Activated T-helper 9 cell treated with anti-CD3 and anti-CD28 coated beads, Interleukin-2, amount 50 U/mL, for 16 hours (primary cell): ENCODE results near the gene RNF20.
A peak's percentile ranks its signal among the peaks of the same experiment; 100 is the strongest.
"Not testable (repeated sequence)": the region's sequence is repeated elsewhere in the genome, so short reads cannot be mapped to it uniquely, and the experiment has no call there.

Experiments used
- DNase-seq: peaks from one replicate; pipeline ENCODE4 v3.0.0-alpha.2; 2020; ENCODE audit warnings: low read depth

The RNF20 gene, protein sequence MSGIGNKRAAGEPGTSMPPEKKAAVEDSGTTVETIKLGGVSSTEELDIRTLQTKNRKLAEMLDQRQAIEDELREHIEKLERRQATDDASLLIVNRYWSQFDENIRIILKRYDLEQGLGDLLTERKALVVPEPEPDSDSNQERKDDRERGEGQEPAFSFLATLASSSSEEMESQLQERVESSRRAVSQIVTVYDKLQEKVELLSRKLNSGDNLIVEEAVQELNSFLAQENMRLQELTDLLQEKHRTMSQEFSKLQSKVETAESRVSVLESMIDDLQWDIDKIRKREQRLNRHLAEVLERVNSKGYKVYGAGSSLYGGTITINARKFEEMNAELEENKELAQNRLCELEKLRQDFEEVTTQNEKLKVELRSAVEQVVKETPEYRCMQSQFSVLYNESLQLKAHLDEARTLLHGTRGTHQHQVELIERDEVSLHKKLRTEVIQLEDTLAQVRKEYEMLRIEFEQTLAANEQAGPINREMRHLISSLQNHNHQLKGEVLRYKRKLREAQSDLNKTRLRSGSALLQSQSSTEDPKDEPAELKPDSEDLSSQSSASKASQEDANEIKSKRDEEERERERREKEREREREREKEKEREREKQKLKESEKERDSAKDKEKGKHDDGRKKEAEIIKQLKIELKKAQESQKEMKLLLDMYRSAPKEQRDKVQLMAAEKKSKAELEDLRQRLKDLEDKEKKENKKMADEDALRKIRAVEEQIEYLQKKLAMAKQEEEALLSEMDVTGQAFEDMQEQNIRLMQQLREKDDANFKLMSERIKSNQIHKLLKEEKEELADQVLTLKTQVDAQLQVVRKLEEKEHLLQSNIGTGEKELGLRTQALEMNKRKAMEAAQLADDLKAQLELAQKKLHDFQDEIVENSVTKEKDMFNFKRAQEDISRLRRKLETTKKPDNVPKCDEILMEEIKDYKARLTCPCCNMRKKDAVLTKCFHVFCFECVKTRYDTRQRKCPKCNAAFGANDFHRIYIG

GRCh38 chr9:101533334-101534204, at the start of gene RNF20:
TSS of gene RNF20 (plus strand) at chr9:101533853. CDS start at chr9:101535424, 1,571 bp downstream.
- DNase-seq = peak; percentile 99

DNA sequence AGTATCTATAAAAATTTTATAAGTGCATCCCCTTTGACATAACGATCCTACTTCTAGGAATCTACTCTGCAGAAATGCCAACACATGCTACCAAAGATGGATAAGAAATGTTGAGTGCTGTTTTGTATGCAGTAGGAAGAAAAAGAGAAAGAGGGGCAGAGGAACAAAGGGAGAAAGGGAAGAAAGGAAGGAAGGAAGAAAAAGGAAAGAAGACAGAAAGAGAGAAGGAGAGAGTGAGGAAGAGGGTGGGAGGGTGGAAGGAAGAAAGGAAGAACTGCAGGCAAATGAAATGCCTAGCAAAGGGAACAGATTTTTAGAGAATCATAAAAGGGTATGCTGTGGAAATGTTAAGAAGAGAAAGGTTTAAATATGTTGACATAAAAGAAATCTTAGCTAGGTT, 49.6 kb upstream of the RNF20 start:
- no peak for DNase-seq

- DNase-seq = no peak
Measured at GRCh38 chr9:101485924-101486692, 47.5 kb upstream of the RNF20 start.

- no peak for DNase-seq
Measured at GRCh38 chr9:101486693-101487442, 46.8 kb upstream of the RNF20 start.

DNA sequence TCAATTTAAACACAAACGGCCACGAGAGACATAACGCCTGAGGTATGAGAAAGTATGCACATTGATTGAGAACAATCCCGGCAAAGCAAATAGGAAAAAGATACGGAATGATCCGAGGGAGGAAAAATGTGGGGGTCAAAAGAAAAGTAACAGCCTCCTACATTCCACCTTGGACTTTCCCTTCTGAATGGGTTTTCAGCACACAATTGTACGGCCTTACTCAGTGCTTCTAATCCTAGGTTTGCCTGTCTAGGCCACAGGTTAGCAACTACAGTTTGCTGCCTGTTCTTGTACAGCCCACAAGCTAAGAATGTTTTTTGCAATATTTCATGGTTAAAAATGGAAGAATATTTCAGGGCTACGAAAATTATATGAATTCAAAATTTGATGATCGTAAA, 46.2 kb upstream of the RNF20 start:
- no peak for DNase-seq

GRCh38 chr9:101495810-101496209, 37.8 kb upstream of the RNF20 start:
- no peak for DNase-seq

DNA sequence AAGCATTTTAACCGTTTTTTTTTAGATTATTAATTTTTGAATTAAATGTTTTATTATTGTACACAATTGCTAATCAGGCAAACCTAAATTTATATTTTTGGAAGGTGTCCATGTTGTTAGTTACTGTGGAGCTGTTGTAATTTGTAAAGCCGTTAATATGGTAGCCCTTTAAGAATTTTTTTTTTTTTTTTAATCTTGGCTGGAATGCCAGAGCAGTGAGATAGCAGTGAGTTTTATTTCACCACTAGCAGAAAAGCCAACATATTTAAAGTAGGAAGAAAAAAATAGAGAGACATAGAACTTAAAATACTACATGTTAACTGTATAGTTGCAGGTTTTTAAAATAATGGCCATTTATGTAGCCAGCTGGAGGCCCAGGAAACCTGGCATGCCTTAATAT, 35.3 kb upstream of the RNF20 start:
- DNase-seq = no peak

DNA sequence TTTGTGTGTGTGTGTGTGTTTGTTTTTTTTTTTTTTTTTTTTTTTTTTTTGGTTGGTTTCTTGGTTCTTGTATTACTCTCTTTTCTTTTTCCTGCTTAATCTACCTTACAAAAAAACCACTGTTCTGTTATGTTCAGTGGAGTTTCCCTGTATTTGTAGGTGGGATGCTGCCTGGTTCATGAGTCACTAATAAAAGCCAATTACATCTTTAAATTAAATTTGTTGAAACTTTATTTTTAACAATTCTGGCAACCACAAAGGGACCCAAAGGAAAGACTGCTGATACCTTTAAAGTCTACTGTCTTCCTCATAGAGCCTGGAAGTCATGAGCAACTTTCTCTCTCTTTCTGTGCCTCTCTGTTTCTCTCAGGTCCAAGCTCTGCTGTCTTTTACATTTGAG, 29.5 kb upstream of the RNF20 start:
- DNase-seq = no peak

DNA sequence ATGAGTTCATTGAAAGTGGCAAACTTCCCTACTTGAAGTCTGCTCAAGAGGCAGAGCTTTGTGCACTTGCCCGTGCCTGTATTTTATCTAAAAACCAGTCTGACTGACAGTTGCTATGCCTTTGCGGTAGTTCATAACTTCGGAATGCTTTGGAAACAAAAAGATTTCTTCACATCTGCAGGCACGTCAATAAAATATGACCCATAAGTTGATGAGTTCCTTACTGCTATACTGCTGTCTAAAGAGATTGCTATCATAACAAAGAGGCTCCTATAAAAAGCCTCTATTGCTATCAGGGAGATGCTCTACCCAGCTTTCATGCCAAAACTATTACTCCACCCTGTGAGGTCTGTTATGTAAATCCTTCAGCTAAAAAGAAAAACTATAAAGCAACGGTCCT, 25.4 kb upstream of the RNF20 start:
- DNase-seq = no peak

- DNase-seq = no peak
Measured at GRCh38 chr9:101509572-101509971, 24.1 kb upstream of the RNF20 start.

DNA sequence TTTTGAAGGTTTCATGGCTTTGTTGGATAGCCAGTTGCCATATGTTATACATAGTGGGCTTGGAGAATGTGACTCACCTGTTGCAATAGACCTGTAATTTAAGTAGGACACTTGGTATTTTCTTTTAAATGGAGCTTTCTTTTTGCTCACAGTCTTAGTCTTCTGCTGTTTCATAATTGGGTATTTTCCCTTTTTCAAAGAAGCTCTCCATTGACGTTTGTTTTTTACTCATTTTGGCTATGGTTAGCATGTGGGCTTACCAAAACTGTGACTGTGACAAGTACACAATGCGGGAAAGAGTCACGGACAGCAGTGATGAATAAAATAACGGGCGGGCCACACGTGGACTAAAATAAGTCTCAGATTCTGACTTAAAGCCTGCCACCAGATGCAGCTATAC, 23.2 kb upstream of the RNF20 start:
- DNase-seq = no peak

- DNase-seq = no peak
Measured at GRCh38 chr9:101511009-101511408, 22.6 kb upstream of the RNF20 start.

- DNase-seq = no peak
Measured at GRCh38 chr9:101512116-101512515, 21.5 kb upstream of the RNF20 start.

- no peak for DNase-seq
Measured at GRCh38 chr9:101513351-101513750, 20.3 kb upstream of the RNF20 start.

- DNase-seq = no peak
Measured at GRCh38 chr9:101514071-101514470, 19.6 kb upstream of the RNF20 start.

- no peak for DNase-seq
Measured at GRCh38 chr9:101516655-101517054, 17.0 kb upstream of the RNF20 start.

GRCh38 chr9:101518489-101518888, 15.2 kb upstream of the RNF20 start:
- not testable (repeated sequence) for DNase-seq

- no peak for DNase-seq
Measured at GRCh38 chr9:101524371-101524770, 9.3 kb upstream of the RNF20 start.

DNA sequence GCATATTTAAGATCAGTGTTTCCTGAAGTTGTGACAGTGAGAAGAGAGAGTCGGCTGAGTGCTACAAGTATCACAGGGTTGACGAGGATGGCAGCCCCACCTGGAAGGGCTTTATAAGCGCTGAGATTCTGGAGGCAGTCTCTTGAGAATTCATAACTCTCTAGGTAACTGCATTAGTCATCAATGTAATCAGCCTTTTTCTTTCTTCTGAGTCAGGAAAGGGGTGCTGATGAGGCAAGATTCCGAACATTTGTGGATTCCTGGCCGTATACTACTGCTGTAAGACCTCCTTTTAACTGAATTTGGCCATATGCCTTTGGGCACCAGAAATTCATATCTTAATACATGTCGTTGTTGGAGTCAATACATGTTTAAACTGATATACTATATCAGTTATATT, 6.6 kb upstream of the RNF20 start:
- no peak for DNase-seq

DNA sequence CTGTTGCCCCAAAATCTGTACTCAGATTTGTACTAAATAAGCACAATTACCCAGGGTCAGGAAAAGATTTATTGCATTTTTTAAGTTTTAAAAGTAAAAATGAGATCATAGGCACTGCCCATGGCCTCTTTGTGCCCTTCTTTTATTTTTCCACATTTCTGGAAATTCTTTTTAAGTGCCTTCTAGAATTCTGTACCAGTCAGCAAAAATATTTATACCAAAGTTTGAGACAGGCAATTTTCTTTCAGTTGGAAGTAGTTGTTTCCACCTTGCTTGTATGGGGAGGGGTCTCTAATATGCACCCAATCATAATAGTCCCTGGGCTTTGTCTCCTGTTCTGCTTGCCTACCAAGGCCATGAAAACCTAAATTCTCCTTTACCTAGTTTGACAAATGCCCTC, 5.6 kb upstream of the RNF20 start:
- no peak for DNase-seq
